GM12874 (cell line): Measurements from ENCODE around the gene SIRT5.

Experiments used
- TF ChIP-seq, protein P1 (sequence below): IDR thresholded peaks from 2 replicates; pipeline ENCODE4 v1.5.1; 2011; ENCODE audit warnings: low read depth, mild to moderate bottlenecking, control low read depth, low read length, moderate library complexity; ENCODE audit not compliant: insufficient read depth

Gene SIRT5

DNA sequence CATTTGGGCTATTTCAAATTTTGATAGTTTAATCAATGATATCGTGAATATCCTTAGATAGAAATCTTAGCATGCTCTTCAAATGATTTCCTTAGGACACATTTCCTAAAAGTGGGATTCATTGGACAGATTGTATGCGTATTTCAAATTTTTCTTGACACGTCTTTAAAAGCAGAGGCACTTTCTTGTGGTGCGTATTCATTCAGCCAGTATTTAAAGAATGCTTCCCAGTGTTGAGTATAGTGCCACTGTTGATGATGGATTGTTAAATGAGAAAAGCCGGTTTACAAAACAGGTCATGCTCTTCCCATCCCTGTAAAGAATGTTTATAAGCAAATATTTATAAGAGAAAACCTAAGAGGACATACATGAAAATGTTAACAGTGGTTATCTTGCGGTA lies 25.6 kb downstream of the SIRT5 start:
- TF ChIP-seq, protein P1, sequence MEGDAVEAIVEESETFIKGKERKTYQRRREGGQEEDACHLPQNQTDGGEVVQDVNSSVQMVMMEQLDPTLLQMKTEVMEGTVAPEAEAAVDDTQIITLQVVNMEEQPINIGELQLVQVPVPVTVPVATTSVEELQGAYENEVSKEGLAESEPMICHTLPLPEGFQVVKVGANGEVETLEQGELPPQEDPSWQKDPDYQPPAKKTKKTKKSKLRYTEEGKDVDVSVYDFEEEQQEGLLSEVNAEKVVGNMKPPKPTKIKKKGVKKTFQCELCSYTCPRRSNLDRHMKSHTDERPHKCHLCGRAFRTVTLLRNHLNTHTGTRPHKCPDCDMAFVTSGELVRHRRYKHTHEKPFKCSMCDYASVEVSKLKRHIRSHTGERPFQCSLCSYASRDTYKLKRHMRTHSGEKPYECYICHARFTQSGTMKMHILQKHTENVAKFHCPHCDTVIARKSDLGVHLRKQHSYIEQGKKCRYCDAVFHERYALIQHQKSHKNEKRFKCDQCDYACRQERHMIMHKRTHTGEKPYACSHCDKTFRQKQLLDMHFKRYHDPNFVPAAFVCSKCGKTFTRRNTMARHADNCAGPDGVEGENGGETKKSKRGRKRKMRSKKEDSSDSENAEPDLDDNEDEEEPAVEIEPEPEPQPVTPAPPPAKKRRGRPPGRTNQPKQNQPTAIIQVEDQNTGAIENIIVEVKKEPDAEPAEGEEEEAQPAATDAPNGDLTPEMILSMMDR: no peak

DNA sequence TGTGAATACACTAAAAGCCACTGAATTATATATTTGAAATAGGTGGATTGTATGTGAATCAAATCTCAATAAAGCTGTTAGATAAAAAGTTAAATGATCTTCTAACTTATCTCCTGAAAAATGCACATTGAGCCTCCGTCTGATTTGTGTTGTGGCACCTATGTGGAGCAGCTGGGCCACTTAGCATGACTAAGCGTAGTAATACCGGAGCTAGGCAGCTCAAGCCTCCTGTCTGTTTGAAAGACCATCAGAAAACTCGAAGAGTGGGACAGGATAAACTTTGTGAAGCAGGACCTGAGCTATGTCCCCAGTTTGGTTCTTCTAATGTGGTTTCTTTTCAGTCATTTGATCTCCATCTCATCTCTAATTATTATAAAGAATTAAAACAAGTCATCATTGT lies 29.7 kb downstream of the SIRT5 start:
- TF ChIP-seq, protein P1: no peak

DNA sequence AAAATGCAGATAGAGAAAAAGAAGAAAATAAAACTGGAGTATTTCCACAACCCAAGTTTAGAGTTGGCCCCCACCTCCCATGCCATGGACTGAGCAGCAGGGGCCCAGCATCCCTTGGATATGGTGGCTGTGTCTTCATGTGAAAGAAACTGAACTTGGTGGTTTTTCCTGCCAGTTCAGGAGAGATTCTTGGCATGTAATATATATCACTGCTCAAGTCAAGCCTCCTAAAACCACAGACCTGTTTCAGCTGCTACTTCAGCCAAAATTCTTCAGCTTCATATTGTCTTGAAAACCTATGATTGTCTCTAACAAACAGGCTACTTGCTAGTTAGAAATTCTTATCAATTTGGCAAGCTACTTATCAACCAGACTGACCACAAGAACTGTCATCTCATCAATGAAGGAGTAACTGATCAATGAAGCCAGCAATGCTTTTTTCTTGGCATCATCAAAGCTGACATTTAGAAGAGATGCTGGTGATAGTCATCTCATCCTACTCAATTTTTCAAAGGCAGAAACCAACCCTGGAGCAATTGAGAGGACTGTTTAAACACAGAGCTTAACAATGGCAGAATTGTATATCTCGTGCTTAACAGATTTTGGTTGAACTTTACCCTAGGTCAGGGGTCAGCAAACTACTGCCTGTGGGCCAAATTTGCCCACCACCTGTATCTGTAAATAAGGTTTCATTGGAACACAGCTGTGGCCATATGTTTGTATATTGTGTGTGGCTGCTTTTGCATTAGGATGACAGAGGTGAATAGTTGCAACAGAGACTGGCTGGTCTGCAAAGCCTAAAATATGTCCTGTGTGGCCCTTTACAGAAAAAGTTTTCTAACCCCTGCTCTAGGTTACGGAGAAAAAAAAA lies 30.4 kb downstream of the SIRT5 start:
- TF ChIP-seq, protein P1: no peak

DNA sequence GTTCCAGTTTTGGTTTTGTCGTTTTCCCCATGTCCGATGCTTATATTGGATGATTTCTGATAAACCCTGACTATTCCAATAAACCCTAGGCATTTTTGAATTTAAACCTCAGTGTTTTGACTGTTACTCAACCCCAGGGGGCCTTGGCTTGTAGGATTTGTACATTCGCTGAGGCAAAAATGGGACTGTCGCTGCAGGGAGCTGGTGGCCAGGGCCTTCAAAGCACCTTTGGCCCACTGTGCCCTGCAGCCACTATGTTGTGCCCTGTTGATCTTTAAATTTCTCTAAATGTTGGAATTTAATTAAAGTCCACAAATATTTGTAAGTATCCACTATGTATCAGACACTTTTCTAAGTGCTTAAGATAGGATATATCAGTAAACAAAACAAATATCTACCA lies 31.2 kb downstream of the SIRT5 start:
- TF ChIP-seq, protein P1: no peak

DNA sequence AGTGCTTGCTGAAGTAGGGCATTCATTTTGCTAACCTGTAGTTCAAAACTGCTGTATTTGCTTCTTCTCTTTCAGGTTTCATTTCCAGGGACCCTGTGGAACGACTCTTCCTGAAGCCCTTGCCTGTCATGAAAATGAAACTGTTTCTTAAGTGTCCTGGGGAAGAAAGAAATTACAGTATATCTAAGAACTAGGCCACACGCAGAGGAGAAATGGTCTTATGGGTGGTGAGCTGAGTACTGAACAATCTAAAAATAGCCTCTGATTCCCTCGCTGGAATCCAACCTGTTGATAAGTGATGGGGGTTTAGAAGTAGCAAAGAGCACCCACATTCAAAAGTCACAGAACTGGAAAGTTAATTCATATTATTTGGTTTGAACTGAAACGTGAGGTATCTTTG lies 37.3 kb downstream of the SIRT5 start:
- TF ChIP-seq, protein P1: no peak

DNA sequence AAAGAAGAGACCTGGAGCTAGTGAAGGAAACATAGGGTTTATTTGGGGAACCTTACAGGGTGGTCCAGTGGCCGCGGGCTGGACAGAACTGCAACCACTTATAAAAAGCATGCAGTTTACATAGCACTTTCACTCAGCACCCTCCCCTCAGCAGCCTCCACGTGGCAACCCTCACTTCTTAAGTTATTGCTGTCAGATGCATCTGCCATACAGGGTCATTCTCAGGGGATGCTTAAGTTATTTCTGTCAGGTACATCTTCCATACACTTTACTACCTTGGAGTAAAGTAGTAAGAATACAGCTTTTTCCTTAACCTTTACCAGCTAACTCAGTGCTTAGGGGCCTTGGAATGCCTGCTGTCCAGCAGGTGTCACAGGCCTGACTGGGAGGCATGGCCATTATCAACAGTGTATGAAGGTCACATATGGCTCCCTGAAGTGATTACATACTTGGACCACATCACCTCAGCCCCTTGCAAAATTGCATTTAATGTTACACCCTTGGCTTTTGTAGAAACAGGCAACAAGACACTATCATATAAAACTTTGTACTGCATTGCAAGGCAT lies 38.7 kb downstream of the SIRT5 start:
- TF ChIP-seq, protein P1: no peak

DNA sequence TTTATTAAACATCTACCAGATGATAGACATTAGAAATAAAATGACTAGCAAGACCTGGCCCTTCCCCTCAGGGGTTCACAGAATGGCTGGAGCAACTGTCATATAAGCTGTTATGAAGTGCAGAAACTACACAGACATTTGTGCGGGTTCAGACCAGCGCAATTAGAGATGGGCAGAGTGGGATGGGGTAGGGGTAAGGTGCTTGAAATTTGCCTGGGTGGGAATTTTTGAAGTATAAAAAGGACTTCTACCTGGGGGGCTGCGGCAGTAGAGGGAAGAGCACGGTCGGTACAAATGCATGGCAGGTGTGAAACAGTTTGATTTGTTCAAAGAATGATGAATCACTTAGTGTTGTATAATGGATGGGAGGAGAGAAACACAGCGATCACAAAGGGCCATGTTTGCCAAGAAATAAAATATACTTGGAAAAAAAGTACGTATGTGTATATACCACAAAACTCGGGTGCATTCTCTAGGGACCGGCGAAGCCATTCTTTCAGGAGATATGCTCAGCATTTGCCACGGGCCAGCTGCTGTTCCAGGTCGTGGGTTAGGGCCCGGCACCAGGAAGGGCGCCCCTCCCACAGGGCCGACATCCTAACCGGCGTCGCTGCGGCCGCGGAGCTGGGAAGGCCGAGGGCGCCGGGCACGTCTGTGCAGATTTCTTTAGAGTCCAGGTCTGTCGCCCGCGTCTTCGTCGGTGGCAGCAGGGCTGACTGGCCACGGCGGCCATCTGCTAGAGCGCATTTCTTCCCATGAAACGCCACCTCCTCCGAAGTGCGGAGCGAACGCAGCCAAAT lies 39.9 kb downstream of the SIRT5 start:
- TF ChIP-seq, protein P1: no peak
